PFSK-1 (cell line): ENCODE results near the gene DCLK2.

Source experiments
- FOXP2 ChIP-seq: optimal IDR thresholded peaks from 2 replicates; pipeline ENCODE3; 2011; ENCODE audit warnings: borderline replicate concordance, control low read depth, inconsistent platforms; ENCODE audit not compliant: insufficient read depth; ENCODE audit errors: extremely low read length, extremely low read depth
- POLR2AphosphoS5 ChIP-seq: IDR thresholded peaks from 2 replicates; pipeline ENCODE4 v1.6.1; 2012; ENCODE audit warnings: low read depth, mild to moderate bottlenecking, control low read depth, low read length, moderate library complexity
- REST ChIP-seq, 2 experiments: IDR thresholded peaks; 2 replicates each; pipeline versions ENCODE4 v1.6.1 to v1.8.0; 2011 to 2012; ENCODE audit warnings: low read depth in 2 of 2, low read length in 2 of 2, control low read depth in 1 of 2, inconsistent platforms in 1 of 2, mild to moderate bottlenecking in 1 of 2, moderate library complexity in 1 of 2; ENCODE audit not compliant: insufficient read depth in 1 of 2
- SIN3A ChIP-seq: IDR thresholded peaks from 2 replicates; pipeline ENCODE4 v1.6.1; 2012; ENCODE audit warnings: mild to moderate bottlenecking, low read length, moderate library complexity, borderline replicate concordance; ENCODE audit not compliant: insufficient read depth
- TAF1 ChIP-seq: IDR thresholded peaks from 2 replicates; pipeline ENCODE4 v1.6.1; 2012; ENCODE audit warnings: low read length, control low read depth, borderline replicate concordance; ENCODE audit not compliant: insufficient read depth

Gene DCLK2

GRCh38 chr4:150080337-150080736 is 2.1 kb downstream of the DCLK2 start:
- TF ChIP-seq SIN3A, result no peak
- TF ChIP-seq TAF1, result no peak
- no peak for TF ChIP-seq POLR2AphosphoS5

GRCh38 chr4:150080875-150081274 is 2.6 kb downstream of the DCLK2 start:
- TF ChIP-seq SIN3A (no peak), TAF1 (no peak), POLR2AphosphoS5 (no peak), REST (IDR thresholded peaks at IDR 0.05; ENCODE audit: insufficient read depth in 1 of 2, low read depth in 2 of 2, low read length in 2 of 2) (no peak), FOXP2 (no peak)

DNA sequence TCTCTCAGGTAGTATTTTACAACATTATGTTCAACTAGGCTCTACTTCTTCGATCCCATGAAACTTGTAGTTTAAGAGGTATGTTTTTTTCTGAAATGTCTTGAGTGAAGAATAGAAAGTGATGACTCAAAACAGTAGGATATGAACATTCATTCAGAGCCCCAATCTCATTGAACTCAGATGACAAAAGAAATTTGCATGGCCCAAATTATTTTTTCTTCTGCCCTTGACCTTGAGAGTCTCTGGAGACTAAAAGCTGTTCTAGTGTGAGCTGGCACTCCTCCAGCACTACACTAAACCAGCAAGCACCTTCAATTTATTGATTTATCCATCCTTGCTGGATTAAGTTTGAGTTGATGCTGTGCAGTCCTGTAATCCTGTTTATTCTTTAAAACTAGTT is 4.0 kb downstream of the DCLK2 start:
- TF ChIP-seq POLR2AphosphoS5 (no peak), FOXP2 (no peak), SIN3A (no peak), REST (IDR thresholded peaks at IDR 0.05; ENCODE audit: insufficient read depth in 1 of 2, low read depth in 2 of 2, low read length in 2 of 2) (no peak), TAF1 (no peak)

- TF ChIP-seq POLR2AphosphoS5 (no peak), TAF1 (no peak), SIN3A (no peak), REST (IDR thresholded peaks at IDR 0.05; ENCODE audit: insufficient read depth in 1 of 2, low read depth in 2 of 2, low read length in 2 of 2) (no peak), FOXP2 (no peak)
These were observed 8.8 kb downstream of the DCLK2 start for GRCh38 chr4:150087006-150087405.

GRCh38 chr4:150089732-150090131 is 11.5 kb downstream of the DCLK2 start:
- TF ChIP-seq REST (IDR thresholded peaks at IDR 0.05; ENCODE audit: insufficient read depth in 1 of 2, low read depth in 2 of 2, low read length in 2 of 2) (no peak), FOXP2 (no peak), POLR2AphosphoS5 (no peak), TAF1 (no peak), SIN3A (no peak)
